KMS-11 (cell line): ENCODE data around the gene SCO2.
A peak's percentile ranks its signal among the peaks of the same experiment; 100 is the strongest.

Source experiments
- H2AFZ ChIP-seq: fragments of 200-600 bp; sonication (generic); 2 replicates; pipeline ENCODE4 v1.6.1; 2016; ENCODE audit warnings: antibody characterized with exemption, mixed run types, low read depth
- H3K27ac ChIP-seq: fragments of 200-600 bp; sonication (generic); 2 replicates; pipeline ENCODE4 v1.6.1; 2016; ENCODE audit warnings: mild to moderate bottlenecking, mixed run types
- H3K27me3 ChIP-seq: fragments of 200-600 bp; sonication (generic); 2 replicates; pipeline ENCODE4 v1.6.1; 2017; ENCODE audit warnings: mild to moderate bottlenecking, low read depth, mixed run types, moderate library complexity; ENCODE audit not compliant: insufficient read depth
- H3K36me3 ChIP-seq: fragments of 200-600 bp; sonication (generic); 2 replicates; pipeline ENCODE4 v1.6.1; 2017; ENCODE audit warnings: mild to moderate bottlenecking, mixed run types; ENCODE audit not compliant: insufficient read depth
- H3K4me1 ChIP-seq: fragments of 200-600 bp; sonication (generic); 2 replicates; pipeline ENCODE4 v1.6.1; 2016; ENCODE audit warnings: mild to moderate bottlenecking, low read depth, mixed run types; ENCODE audit not compliant: poor library complexity, severe bottlenecking
- H3K4me2 ChIP-seq: fragments of 200-600 bp; sonication (generic); 2 replicates; pipeline ENCODE4 v1.7.0; 2016; ENCODE audit warnings: mild to moderate bottlenecking, mixed run types
- H3K4me3 ChIP-seq: fragments of 200-600 bp; sonication (generic); IDR thresholded peaks from 2 replicates; pipeline ENCODE4 v1.6.1; 2017; ENCODE audit warnings: low read depth, low read length, mixed read lengths; ENCODE audit not compliant: insufficient read depth
- H3K79me2 ChIP-seq: fragments of 200-600 bp; sonication (generic); 2 replicates; pipeline ENCODE4 v1.6.1; 2016; ENCODE audit warnings: low read depth, mixed run types; ENCODE audit not compliant: insufficient read depth
- H3K9ac ChIP-seq: fragments of 200-600 bp; sonication (generic); 2 replicates; pipeline ENCODE4 v1.6.1; 2016; ENCODE audit warnings: mild to moderate bottlenecking, mixed run types
- H4K20me1 ChIP-seq: fragments of 200-600 bp; sonication (generic); 2 replicates; pipeline ENCODE4 v1.6.1; 2016; ENCODE audit warnings: mild to moderate bottlenecking, mixed run types; ENCODE audit not compliant: insufficient read depth
- CTCF ChIP-seq: fragments of 200-600 bp; sonication (generic); conservative IDR thresholded peaks from 2 replicates; pipeline ENCODE4 v1.6.1; 2017; ENCODE audit warnings: low read depth, mild to moderate bottlenecking, antibody characterized with exemption, low read length, moderate library complexity, mixed read lengths

SCO2 gene

GRCh38 chr22:50568626-50569025 lies 43.2 kb upstream of the SCO2 start:
- Histone ChIP-seq H3K9ac (no peak overlapping the region), H3K79me2 (no peaks in the 10 kb centered on the region), H4K20me1 (no peaks in the 10 kb centered on the region), H3K36me3 (no peaks in the 10 kb centered on the region), H3K4me3 (no peak overlapping the region), H2AFZ (no peak overlapping the region), H3K27me3 (no peaks in the 10 kb centered on the region), H3K4me2 (no peak overlapping the region), H3K4me1 (peaks cover 3% of the 10 kb centered on the region), H3K27ac (no peak overlapping the region)
- TF ChIP-seq CTCF = no peak

- H3K4me1 ChIP-seq = peaks cover 6% of the 10 kb centered on the region
- no peaks in the 10 kb centered on the region for H4K20me1 ChIP-seq
- no peak overlapping the region for H3K9ac ChIP-seq
- H3K4me3 ChIP-seq = no peak overlapping the region
- no peak for TF ChIP-seq CTCF
- H2AFZ ChIP-seq = no peak overlapping the region
- no peak overlapping the region for H3K27ac ChIP-seq
- H3K27me3 ChIP-seq = no peaks in the 10 kb centered on the region
- H3K36me3 ChIP-seq = no peaks in the 10 kb centered on the region
- H3K79me2 ChIP-seq = no peaks in the 10 kb centered on the region
- no peak overlapping the region for H3K4me2 ChIP-seq
Measured at GRCh38 chr22:50567721-50568252, 42.4 kb upstream of the SCO2 start.

GRCh38 chr22:50564289-50564688 lies 38.9 kb upstream of the SCO2 start:
- Histone ChIP-seq H3K27ac (no peak overlapping the region), H3K4me2 (no peak overlapping the region), H3K9ac (no peak overlapping the region), H3K27me3 (no peaks in the 10 kb centered on the region), H3K4me1 (peaks cover 6% of the 10 kb centered on the region), H3K79me2 (no peaks in the 10 kb centered on the region), H4K20me1 (no peaks in the 10 kb centered on the region), H3K36me3 (no peaks in the 10 kb centered on the region), H2AFZ (no peak overlapping the region), H3K4me3 (no peak overlapping the region)
- no peak for TF ChIP-seq CTCF

GRCh38 chr22:50563413-50564160 lies 38.2 kb upstream of the SCO2 start:
- Histone ChIP-seq H3K4me3 (no peak overlapping the region), H2AFZ (peak overlapping the region; percentile 73), H4K20me1 (no peaks in the 10 kb centered on the region), H3K79me2 (no peaks in the 10 kb centered on the region), H3K27me3 (no peaks in the 10 kb centered on the region), H3K4me2 (peak overlapping the region; percentile 80), H3K36me3 (no peaks in the 10 kb centered on the region), H3K27ac (no peak overlapping the region), H3K9ac (peak overlapping the region; percentile 27; the same call in 1 of the 2 replicates), H3K4me1 (peaks cover 6% of the 10 kb centered on the region)
- TF ChIP-seq CTCF = no peak
